DOHH2 (cell line): Measurements from ENCODE around the gene NET1.

ENCODE experiments used
- H3F3A ChIP-seq: fragments of 200-600 bp; sonication (generic), shearing (Covaris generic); 2 replicates; pipeline ENCODE4 v1.6.0; 2016; ENCODE audit warnings: antibody characterized with exemption, mild to moderate bottlenecking; ENCODE audit not compliant: control insufficient read depth, insufficient read depth
- H3K27ac ChIP-seq: fragments of 200-600 bp; sonication (generic); 2 replicates; pipeline ENCODE4 v1.5.1; 2014; ENCODE audit warnings: low read depth, mild to moderate bottlenecking, low read length, moderate library complexity
- H3K27me3 ChIP-seq: fragments of 200-600 bp; sonication (generic); 2 replicates; pipeline ENCODE4 v1.6.1; 2014; ENCODE audit warnings: mild to moderate bottlenecking, low read length, mixed read lengths; ENCODE audit not compliant: control insufficient read depth
- H3K36me3 ChIP-seq: fragments of 200-600 bp; sonication (generic); 2 replicates; pipeline ENCODE4 v1.6.1; 2014; ENCODE audit warnings: mild to moderate bottlenecking, low read length, moderate library complexity, mixed read lengths; ENCODE audit not compliant: control insufficient read depth
- H3K4me1 ChIP-seq: fragments of 200-600 bp; sonication (generic); 2 replicates; pipeline ENCODE4 v1.6.1; 2014; ENCODE audit warnings: mild to moderate bottlenecking, low read length, mixed read lengths; ENCODE audit not compliant: control insufficient read depth
- H3K4me2 ChIP-seq: fragments of 200-600 bp; sonication (generic); 2 replicates; pipeline ENCODE4 v1.6.0; 2014; ENCODE audit warnings: mild to moderate bottlenecking, low read length, moderate library complexity
- H3K4me3 ChIP-seq: fragments of 200-600 bp; sonication (generic); 2 replicates; pipeline ENCODE4 v1.5.1; 2014; ENCODE audit warnings: mild to moderate bottlenecking, low read length, mixed read lengths
- H3K79me2 ChIP-seq: fragments of 200-600 bp; sonication (generic); 2 replicates; pipeline ENCODE4 v1.6.1; 2014; ENCODE audit warnings: mild to moderate bottlenecking, low read length, mixed read lengths; ENCODE audit not compliant: control insufficient read depth
- H3K9me2 ChIP-seq: fragments of 200-600 bp; sonication (generic); replicated peaks from 2 replicates; pipeline ENCODE4 v1.6.1; 2014; ENCODE audit warnings: mild to moderate bottlenecking, low read length, mixed read lengths; ENCODE audit not compliant: control insufficient read depth
- H3K9me3 ChIP-seq: fragments of 200-600 bp; sonication (generic); 2 replicates; pipeline ENCODE4 v1.6.1; 2014; ENCODE audit warnings: antibody characterized with exemption, low read length, mixed read lengths; ENCODE audit not compliant: control insufficient read depth, insufficient read depth
- H4K20me1 ChIP-seq: fragments of 200-600 bp; sonication (generic); 2 replicates; pipeline ENCODE4 v1.6.0; 2014; ENCODE audit warnings: low read depth, mild to moderate bottlenecking, antibody characterized with exemption, low read length, moderate library complexity; ENCODE audit not compliant: control insufficient read depth, insufficient read depth
- CTCF ChIP-seq: fragments of 200-600 bp; sonication (generic); IDR thresholded peaks from one replicate; pipeline ENCODE4 v1.5.1; 2014; ENCODE audit warnings: antibody characterized with exemption, mild to moderate bottlenecking, low read depth, low read length; ENCODE audit not compliant: poor library complexity, severe bottlenecking
- EZH2phosphoT487 ChIP-seq: fragments of 200-600 bp; sonication (generic); IDR thresholded peaks from 2 replicates; pipeline ENCODE4 v1.6.1; 2017; ENCODE audit warnings: borderline replicate concordance, mild to moderate bottlenecking, antibody characterized with exemption, low read length, moderate library complexity, mixed read lengths

The NET1 gene

DNA sequence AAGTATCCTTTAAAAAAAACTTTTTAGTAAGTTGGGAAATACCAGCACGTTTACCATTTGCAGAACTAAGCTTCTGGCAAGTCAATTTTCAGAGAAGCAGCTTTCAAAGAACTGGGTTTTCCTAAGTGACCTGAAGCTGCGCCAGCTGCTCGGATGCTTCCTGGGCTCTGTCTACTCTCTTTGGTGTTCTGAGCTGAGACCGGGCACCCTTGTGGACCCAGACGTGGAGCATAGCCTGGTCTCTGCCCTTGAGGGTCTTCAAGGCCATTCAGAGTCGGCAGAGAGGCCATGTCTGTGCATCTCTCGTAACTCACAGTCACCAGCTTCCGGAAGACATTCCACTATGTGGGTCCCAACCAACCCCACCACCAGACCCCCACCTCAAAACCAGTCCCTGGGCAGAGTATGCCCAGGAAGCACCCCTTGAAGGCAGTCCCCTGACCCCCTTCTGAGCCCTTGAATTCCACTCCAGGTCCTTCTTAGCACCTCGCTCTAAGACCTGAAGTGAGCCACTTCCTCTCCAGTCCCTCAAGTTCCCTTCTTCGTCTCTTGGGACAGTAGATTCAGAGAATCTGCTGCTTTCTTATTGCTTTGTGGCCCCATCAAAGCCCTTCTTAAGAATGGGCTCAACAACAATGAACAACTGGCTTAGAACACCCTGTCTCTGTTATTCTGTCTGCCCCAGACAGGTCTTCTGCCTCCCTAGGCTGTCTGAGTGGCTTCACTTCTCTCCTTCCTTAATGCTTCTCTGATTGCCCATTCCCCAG is 78.5 kb downstream of the NET1 start:
- Histone ChIP-seq H3F3A (no peaks in the 10 kb centered on the region), H3K4me2 (peak overlapping the region; percentile 25), H3K9me2 (no peaks in the 10 kb centered on the region), H3K27ac (no peak overlapping the region), H3K27me3 (no peaks in the 10 kb centered on the region; the same call in 1 of the 2 replicates), H3K9me3 (no peaks in the 10 kb centered on the region), H3K4me1 (peaks cover 26% of the 10 kb centered on the region), H3K4me3 (no peak overlapping the region), H3K36me3 (no peaks in the 10 kb centered on the region), H4K20me1 (no peaks in the 10 kb centered on the region), H3K79me2 (no peaks in the 10 kb centered on the region)
- TF ChIP-seq EZH2phosphoT487 (no peak), CTCF (no peak)

- TF ChIP-seq EZH2phosphoT487 (no peak), CTCF (no peak)
- no peaks in the 10 kb centered on the region; the same call in 1 of the 2 replicates for H3K27me3 ChIP-seq
- no peak overlapping the region for H3K27ac ChIP-seq
- H3K4me1 ChIP-seq = peaks cover 25% of the 10 kb centered on the region
- no peaks in the 10 kb centered on the region for H4K20me1 ChIP-seq
- H3K79me2 ChIP-seq = no peaks in the 10 kb centered on the region
- H3K9me3 ChIP-seq = no peaks in the 10 kb centered on the region
- H3K4me2 ChIP-seq = no peak overlapping the region
- H3K9me2 ChIP-seq = no peaks in the 10 kb centered on the region
- no peaks in the 10 kb centered on the region for H3F3A ChIP-seq
- H3K36me3 ChIP-seq = no peaks in the 10 kb centered on the region
- no peak overlapping the region for H3K4me3 ChIP-seq
Measured at GRCh38 chr10:5491477-5491876, 79.1 kb downstream of the NET1 start.

DNA sequence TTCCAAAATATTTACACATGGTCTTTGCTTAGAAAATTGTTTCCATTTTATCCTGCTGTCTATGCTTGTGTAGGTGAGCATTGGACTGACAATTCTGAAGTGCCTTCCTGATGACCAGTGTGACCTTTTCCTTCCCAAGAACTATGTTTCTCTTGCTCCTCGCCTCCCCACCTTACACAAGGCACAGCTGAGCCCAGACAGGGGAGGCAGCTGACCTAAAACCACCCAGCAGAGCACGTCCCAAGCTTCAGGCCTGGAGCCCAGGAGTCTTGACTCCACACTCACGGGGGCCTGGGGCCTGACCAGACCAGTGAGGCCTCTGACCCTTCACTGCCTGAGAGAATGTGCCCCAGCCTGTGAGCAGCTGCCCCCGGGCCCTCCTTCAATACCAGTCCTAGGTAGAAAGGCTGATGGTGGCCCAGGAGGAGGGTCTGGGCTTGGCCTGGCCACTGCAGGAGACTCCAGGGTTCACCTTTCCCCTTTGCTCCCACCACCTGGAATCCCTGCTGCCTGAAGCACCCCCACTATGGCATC is 80.0 kb downstream of the NET1 start:
- Histone ChIP-seq H3K9me2 (no peaks in the 10 kb centered on the region), H3K4me3 (no peak overlapping the region), H3K27ac (no peak overlapping the region), H3K36me3 (no peaks in the 10 kb centered on the region), H3K4me2 (no peak overlapping the region), H3K27me3 (no peaks in the 10 kb centered on the region; the same call in 1 of the 2 replicates), H4K20me1 (no peaks in the 10 kb centered on the region), H3F3A (no peaks in the 10 kb centered on the region), H3K79me2 (no peaks in the 10 kb centered on the region), H3K9me3 (no peaks in the 10 kb centered on the region), H3K4me1 (peaks cover 16% of the 10 kb centered on the region)
- TF ChIP-seq CTCF (no peak), EZH2phosphoT487 (no peak)
